ENCODE results near the gene TMEM92.
A peak's percentile ranks its signal among the peaks of the same experiment; 100 is the strongest.

The TMEM92 gene

GRCh38 chr17:50270435-50271362, 3.6 kb upstream of the TMEM92 start:
- no peak for TF ChIP-seq TAF1 (IDR thresholded peaks at IDR 0.05; ENCODE audit: borderline replicate concordance, insufficient read depth, low read length)
- TF ChIP-seq SIN3A (IDR thresholded peaks at IDR 0.05; ENCODE audit: borderline replicate concordance, insufficient read depth, low read length), result no peak

GRCh38 chr17:50272246-50272645, 2.0 kb upstream of the TMEM92 start:
- TF ChIP-seq FOXP2 (optimal IDR thresholded peaks at IDR 0.05; ENCODE audit: borderline replicate concordance, extremely low read depth, extremely low read length, insufficient read depth), result no peak
- TF ChIP-seq TAF1 (IDR thresholded peaks at IDR 0.05; ENCODE audit: borderline replicate concordance, insufficient read depth, low read length), result no peak
- no peak for TF ChIP-seq REST (IDR thresholded peaks at IDR 0.05; ENCODE audit: insufficient read depth in 1 of 2, low read depth in 2 of 2, low read length in 2 of 2)
- no peak for TF ChIP-seq SIN3A (IDR thresholded peaks at IDR 0.05; ENCODE audit: borderline replicate concordance, insufficient read depth, low read length)
- TF ChIP-seq POLR2AphosphoS5 (IDR thresholded peaks at IDR 0.05; ENCODE audit: low read depth, low read length), result no peak

GRCh38 chr17:50272711-50273653, 1.3 kb upstream of the TMEM92 start:
- TF ChIP-seq REST (IDR thresholded peaks at IDR 0.05; ENCODE audit: insufficient read depth in 1 of 2, low read depth in 2 of 2, low read length in 2 of 2), result 0 out of 4 replicates have a peak, but pooled peaks of 1 of the 2 experiments have one; percentile 27
- peak; percentile 60 for TF ChIP-seq FOXP2 (optimal IDR thresholded peaks at IDR 0.05; ENCODE audit: borderline replicate concordance, extremely low read depth, extremely low read length, insufficient read depth)
- no peak for TF ChIP-seq POLR2AphosphoS5 (IDR thresholded peaks at IDR 0.05; ENCODE audit: low read depth, low read length)

GRCh38 chr17:50273654-50274040, 619 bp upstream of the TMEM92 start:
- TF ChIP-seq FOXP2 (optimal IDR thresholded peaks at IDR 0.05; ENCODE audit: borderline replicate concordance, extremely low read depth, extremely low read length, insufficient read depth) (no peak), REST (IDR thresholded peaks at IDR 0.05; ENCODE audit: insufficient read depth in 1 of 2, low read depth in 2 of 2, low read length in 2 of 2) (no peak), TAF1 (IDR thresholded peaks at IDR 0.05; ENCODE audit: borderline replicate concordance, insufficient read depth, low read length) (no peak), SIN3A (IDR thresholded peaks at IDR 0.05; ENCODE audit: borderline replicate concordance, insufficient read depth, low read length) (no peak), POLR2AphosphoS5 (IDR thresholded peaks at IDR 0.05; ENCODE audit: low read depth, low read length) (no peak)

- no peak for TF ChIP-seq SIN3A (IDR thresholded peaks at IDR 0.05; ENCODE audit: borderline replicate concordance, insufficient read depth, low read length)
- no peak for TF ChIP-seq TAF1 (IDR thresholded peaks at IDR 0.05; ENCODE audit: borderline replicate concordance, insufficient read depth, low read length)
- TF ChIP-seq REST (IDR thresholded peaks at IDR 0.05; ENCODE audit: insufficient read depth in 1 of 2, low read depth in 2 of 2, low read length in 2 of 2), result no peak
- no peak for TF ChIP-seq POLR2AphosphoS5 (IDR thresholded peaks at IDR 0.05; ENCODE audit: low read depth, low read length)
- TF ChIP-seq FOXP2 (optimal IDR thresholded peaks at IDR 0.05; ENCODE audit: borderline replicate concordance, extremely low read depth, extremely low read length, insufficient read depth), result no peak
Observed at GRCh38 chr17:50274897-50275221, 593 bp downstream of the TMEM92 start.
